Heart right ventricle (tissue), 16 donors: ENCODE data around the gene NEK2. TPM values are rescaled to one million over a fixed set of nuclear protein-coding genes. Genes with fewer than 3 reads are reported as not detected.
A peak's percentile ranks its signal among the peaks of the same experiment; 100 is the strongest.

Experiments
- ATAC-seq, 8 donors: fragments of 200-7000 bp; cut with Tn5 transposase; one replicate each; pipeline ENCODE4 v1.9.1; 2020; ENCODE audit warnings: mild to moderate bottlenecking in 8 of 8, moderate library complexity in 8 of 8, moderate number of reproducible peaks in 1 of 8
- DNase-seq, 2 donors: peaks; one replicate each; pipeline ENCODE4 v3.0.0-alpha.2; 2020
- H3K27ac ChIP-seq, 10 donors: fragments of 200-600 bp; sonication (generic) in 2 of 10; one replicate each; pipeline versions ENCODE4 v1.5.0 to v1.8.0; 2020 to 2022; ENCODE audit warnings: mild to moderate bottlenecking in 3 of 10
- H3K27me3 ChIP-seq, 7 donors: fragments of 200-600 bp; one replicate each; pipeline ENCODE4 v1.8.0; 2021 to 2022; ENCODE audit warnings: mild to moderate bottlenecking in 2 of 7
- H3K36me3 ChIP-seq, 9 donors: fragments of 200-600 bp; sonication (generic) in 1 of 9; one replicate each; pipeline versions ENCODE4 v1.5.0 to v1.8.0; 2020 to 2022; ENCODE audit warnings: mild to moderate bottlenecking in 2 of 9
- H3K4me1 ChIP-seq, 9 donors: fragments of 200-600 bp; sonication (generic) in 1 of 9; one replicate each; pipeline versions ENCODE4 v1.5.0 to v1.8.0; 2020 to 2022; ENCODE audit warnings: mild to moderate bottlenecking in 4 of 9
- H3K4me3 ChIP-seq, 10 donors: fragments of 200-600 bp; sonication (generic) in 2 of 10; one replicate each; pipeline versions ENCODE4 v1.5.0 to v1.8.0; 2020 to 2022; ENCODE audit warnings: mild to moderate bottlenecking in 7 of 10, moderate library complexity in 2 of 10
- H3K9me3 ChIP-seq, 11 donors: fragments of 200-600 bp in 10 of 11; sonication (generic) in 2 of 11; one replicate each; pipeline versions ENCODE4 v1.5.0 to v1.8.0; 2013 to 2022; ENCODE audit warnings: mild to moderate bottlenecking in 2 of 11, control low read depth in 1 of 11, moderate library complexity in 1 of 11
- CTCF ChIP-seq, 9 donors: fragments of 200-600 bp; sonication (generic) in 2 of 9; IDR thresholded peaks; one replicate each; pipeline versions ENCODE4 v1.5.0 to v1.8.0; 2021 to 2022; ENCODE audit warnings: antibody characterized with exemption in 9 of 9, mild to moderate bottlenecking in 5 of 9, moderate library complexity in 1 of 9
- WGBS, 2 donors: extraction: QIAGEN DNeasy Blood & Tissue Kit; methylation state at CpG; one replicate each; pipeline ENCODE4 v1.1.7; 2013; ENCODE audit warnings: inconsistent platforms in 1 of 2; 5-methylcytosine and 5-hydroxymethylcytosine counted together
- intact Hi-C, 10 donors: fragments of 100-400 bp; cut with DNase I; formaldehyde crosslinking; loops; one replicate each; pipeline versions ENCODE4 v1.11.1 to v1.14.2; 2022
- polyA plus RNA-seq, 2 donors: library from polyadenylated mRNA; stranded (reverse); fragments of 200-250 nt; gene quantifications; one replicate each; pipeline ENCODE4 v1.2.3, GENCODE V29; 2013
- total RNA-seq, 10 donors: library from RNA; stranded (reverse); fragmentation: NEBNext Ultra II Directional in 3 of 10; extraction: Animal tissue kit (Norgen Biotek cat#: 25700) in 3 of 10; gene quantifications; one replicate each; pipeline versions ENCODE4 v1.2.1 to v1.2.4, GENCODE V29; 2021 to 2023
- donor health status: Arrhythmogenic right ventricular cardiomyopathy.
- donor health status: ischemic (EF 13 %, LVEDD 7.1; RV severe dilation, severe dysfunction).
- donor health status: healthy with polysubstance abuse.
- donor health status: DM: no; HTN: yes; CAD: no.
- donor health status: DM: no; HTN: no; CAD: no.
- donor health status: ischemic (EF 25% LVEDD 6.9; RV normal size, moderate dysfunction).
- donor health status: ischemic (EF 25% LVEDD 5.7; RV mildly dilated, moderate dysfunction).
- donor health status: healthy.
- donor health status: DM: yes; HTN: yes; CAD: no.
- donor health status: Ischemic cardiomyopathy.
- donor health status: ischemic (EF 35%, LVEDD 5.7; RV mildly dilated, moderate dysfunction).
- donor health status: nonischemic (EF 11% LVEDD 7.7; RV severe dilation, severe dysfunction).
- donor health status: DM: yes; HTN: yes; CAD: no.
- donor health status: PGD.
- donor health status: ischemic (EF 29% LVEDD 5.4; RV normal size, mild dysfunction).
- donor health status: nonischemic (EF 23%, LVEDD 6.1; RV moderate dilation, normal function).

Gene NEK2
- total and polyA plus RNA-seq, 12 donors = 0.04 to 2.1 (median 0.19) TPM; not detected in 6

- Histone ChIP-seq H3K36me3 (no peaks in the 10 kb centered on the region), H3K27ac (peak overlapping the region; percentile 50 to 88 (median 78)), H3K9me3 (no peaks in the 10 kb centered on the region), H3K4me3 (no peak overlapping the region), H3K4me1 (peaks cover 7 to 55% (median 27%) of the 10 kb centered on the region in 9 donors), H3K27me3 (no peaks in the 10 kb centered on the region)
- DNase-seq (no peak), ATAC-seq (no peak)
- WGBS, 2 donors = 55 to 63% methylated on average over 5 of the region's 5 CpGs
- no peak for TF ChIP-seq CTCF (IDR thresholded peaks at IDR 0.05)
- intact Hi-C loops = loop anchor here in 3 of 10 donors (5.0 kb wide), 1 partner anchor 37 kb away; the partner anchor contains the start of gene SLC30A1 (in 3 of the 3)
These were observed 61.5 kb downstream of the NEK2 start for GRCh38 chr1:211613951-211614350.

GRCh38 chr1:211613108-211613947, 62.1 kb downstream of the NEK2 start:
- H3K27me3 ChIP-seq = no peaks in the 10 kb centered on the region
- intact Hi-C loops = loop anchor here in 3 of 10 donors (5.0 kb wide), 1 partner anchor 36 kb away; the partner anchor contains the start of gene SLC30A1 (in 3 of the 3)
- no peak overlapping the region for H3K4me3 ChIP-seq
- H3K27ac ChIP-seq = peak overlapping the region; percentile 50 to 88 (median 78)
- WGBS, 2 donors = 66 to 67% methylated on average over 8 of the region's 8 CpGs
- H3K36me3 ChIP-seq = no peaks in the 10 kb centered on the region
- peaks cover 7 to 56% (median 27%) of the 10 kb centered on the region in 9 donors for H3K4me1 ChIP-seq
- DNase-seq (peak; percentile 73 to 74), ATAC-seq (peak; percentile 81 to 94 (median 89))
- no peak for TF ChIP-seq CTCF (IDR thresholded peaks at IDR 0.05)
- no peaks in the 10 kb centered on the region for H3K9me3 ChIP-seq

GRCh38 chr1:211612786-211613107, 62.7 kb downstream of the NEK2 start:
- peaks cover 7 to 62% (median 27%) of the 10 kb centered on the region in 9 donors for H3K4me1 ChIP-seq

More at GRCh38 chr1:211612786-211613107, 62.7 kb downstream of the NEK2 start:
- Histone ChIP-seq H3K27me3 (no peaks in the 10 kb centered on the region), H3K36me3 (no peaks in the 10 kb centered on the region), H3K27ac (peak overlapping the region; percentile 50 to 88 (median 78)), H3K9me3 (no peaks in the 10 kb centered on the region), H3K4me3 (no peak overlapping the region)
- DNase-seq (no peak), ATAC-seq (peak in 1 of 8 donors; percentile 2)
- WGBS, 2 donors = 94 to 96% methylated on average over 6 of the region's 6 CpGs
- TF ChIP-seq CTCF (IDR thresholded peaks at IDR 0.05) = no peak
- intact Hi-C loops = loop anchor here in 3 of 10 donors (5.0 kb wide), 1 partner anchor 35 kb away; the partner anchor contains the start of gene SLC30A1 (in 3 of the 3)

Other genes with a start within 250 kb of the NEK2 start
- gene RD3, start 183.5 kb downstream of the NEK2 start, total RNA-seq = not detected
- gene RD3, start 183.5 kb downstream of the NEK2 start, polyA plus RNA-seq = under 1 TPM in 1 of 2 donors, not detected in 1; 0.09 TPM
- gene SLC30A1, start 96.5 kb downstream of the NEK2 start, total RNA-seq = 10 to 100 TPM in 9 of 10 donors, 1 to 10 TPM in 1; 8.1 to 26.5 (median 16.1) TPM
- gene SLC30A1, start 96.5 kb downstream of the NEK2 start, polyA plus RNA-seq = 1 to 10 TPM; 1.4 to 4.2 TPM
- 10 to 100 TPM; 22.1 to 36.6 (median 27.6) TPM for gene LPGAT1, start 155.1 kb upstream of the NEK2 start, total RNA-seq
- 1 to 10 TPM; 5.9 to 7.5 TPM for gene LPGAT1, start 155.1 kb upstream of the NEK2 start, polyA plus RNA-seq